ENCODE data around the gene CRK. TPM values are rescaled to one million over a fixed set of nuclear protein-coding genes. Genes with fewer than 3 reads are reported as not detected.

Gene CRK
- total RNA-seq, 1 donor from 2014 or later, result 46.4 TPM

DNA sequence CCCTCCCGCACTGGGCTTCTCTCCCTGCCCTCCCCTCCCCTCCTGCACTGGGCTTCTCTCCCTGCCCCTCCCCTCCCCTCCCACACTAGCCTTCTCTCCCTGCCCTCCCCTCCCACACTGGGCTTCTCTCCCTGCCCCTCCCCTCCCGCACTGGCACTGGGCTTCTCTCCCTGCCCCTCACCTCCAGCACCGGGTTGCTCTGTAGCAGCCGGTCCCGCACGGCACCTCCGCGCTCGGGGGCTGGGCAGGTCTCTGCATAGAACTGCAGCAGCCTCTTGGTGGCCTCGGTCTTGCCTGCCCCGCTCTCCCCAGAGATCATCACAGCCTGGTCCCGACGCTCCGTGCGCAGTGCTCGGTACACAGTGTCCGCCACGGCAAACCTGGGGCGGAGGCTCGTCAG lies 26.6 kb upstream of the CRK start:
- no peak overlapping the region for H3K27ac Mint-ChIP-seq (ENCODE audit: unreplicated experiment)
- H3K9me3 Mint-ChIP-seq (ENCODE audit: unreplicated experiment), result peaks cover 3% of the 10 kb centered on the region
- TF ChIP-seq, protein P1, sequence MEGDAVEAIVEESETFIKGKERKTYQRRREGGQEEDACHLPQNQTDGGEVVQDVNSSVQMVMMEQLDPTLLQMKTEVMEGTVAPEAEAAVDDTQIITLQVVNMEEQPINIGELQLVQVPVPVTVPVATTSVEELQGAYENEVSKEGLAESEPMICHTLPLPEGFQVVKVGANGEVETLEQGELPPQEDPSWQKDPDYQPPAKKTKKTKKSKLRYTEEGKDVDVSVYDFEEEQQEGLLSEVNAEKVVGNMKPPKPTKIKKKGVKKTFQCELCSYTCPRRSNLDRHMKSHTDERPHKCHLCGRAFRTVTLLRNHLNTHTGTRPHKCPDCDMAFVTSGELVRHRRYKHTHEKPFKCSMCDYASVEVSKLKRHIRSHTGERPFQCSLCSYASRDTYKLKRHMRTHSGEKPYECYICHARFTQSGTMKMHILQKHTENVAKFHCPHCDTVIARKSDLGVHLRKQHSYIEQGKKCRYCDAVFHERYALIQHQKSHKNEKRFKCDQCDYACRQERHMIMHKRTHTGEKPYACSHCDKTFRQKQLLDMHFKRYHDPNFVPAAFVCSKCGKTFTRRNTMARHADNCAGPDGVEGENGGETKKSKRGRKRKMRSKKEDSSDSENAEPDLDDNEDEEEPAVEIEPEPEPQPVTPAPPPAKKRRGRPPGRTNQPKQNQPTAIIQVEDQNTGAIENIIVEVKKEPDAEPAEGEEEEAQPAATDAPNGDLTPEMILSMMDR (IDR thresholded peaks at IDR 0.05; ENCODE audit: partially characterized antibody, unreplicated experiment), result no peak
- peaks cover 9% of the 10 kb centered on the region for H3K27me3 Mint-ChIP-seq (ENCODE audit: unreplicated experiment)
- DNase-seq, result no peak
- peaks cover 5% of the 10 kb centered on the region for H3K36me3 Mint-ChIP-seq (ENCODE audit: unreplicated experiment)
- H3K4me1 Mint-ChIP-seq (ENCODE audit: low read depth, unreplicated experiment), result peaks cover 9% of the 10 kb centered on the region
- no peak overlapping the region for H3K4me3 Mint-ChIP-seq (ENCODE audit: unreplicated experiment)

DNA sequence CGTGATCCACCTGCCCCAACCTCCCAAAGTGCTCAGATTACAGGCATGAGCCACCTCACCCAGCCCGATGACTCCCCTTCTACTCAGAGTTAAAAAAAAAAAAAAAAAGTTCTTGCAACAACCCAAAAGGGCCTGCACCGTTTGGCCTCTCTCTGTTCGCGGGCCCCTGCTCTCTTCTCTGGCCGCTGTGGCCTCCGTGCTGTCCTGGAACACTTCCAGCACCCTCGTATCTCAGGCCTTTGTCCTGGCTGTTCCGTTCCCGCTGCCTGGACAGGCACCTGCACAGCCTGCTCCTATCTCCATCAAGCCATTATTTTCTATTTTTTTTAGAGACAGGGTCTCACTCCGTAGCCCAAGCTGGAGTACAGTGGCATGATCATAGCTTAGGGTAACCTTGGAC lies 25.7 kb upstream of the CRK start:
- no peak overlapping the region for H3K27ac Mint-ChIP-seq (ENCODE audit: unreplicated experiment)

DNA sequence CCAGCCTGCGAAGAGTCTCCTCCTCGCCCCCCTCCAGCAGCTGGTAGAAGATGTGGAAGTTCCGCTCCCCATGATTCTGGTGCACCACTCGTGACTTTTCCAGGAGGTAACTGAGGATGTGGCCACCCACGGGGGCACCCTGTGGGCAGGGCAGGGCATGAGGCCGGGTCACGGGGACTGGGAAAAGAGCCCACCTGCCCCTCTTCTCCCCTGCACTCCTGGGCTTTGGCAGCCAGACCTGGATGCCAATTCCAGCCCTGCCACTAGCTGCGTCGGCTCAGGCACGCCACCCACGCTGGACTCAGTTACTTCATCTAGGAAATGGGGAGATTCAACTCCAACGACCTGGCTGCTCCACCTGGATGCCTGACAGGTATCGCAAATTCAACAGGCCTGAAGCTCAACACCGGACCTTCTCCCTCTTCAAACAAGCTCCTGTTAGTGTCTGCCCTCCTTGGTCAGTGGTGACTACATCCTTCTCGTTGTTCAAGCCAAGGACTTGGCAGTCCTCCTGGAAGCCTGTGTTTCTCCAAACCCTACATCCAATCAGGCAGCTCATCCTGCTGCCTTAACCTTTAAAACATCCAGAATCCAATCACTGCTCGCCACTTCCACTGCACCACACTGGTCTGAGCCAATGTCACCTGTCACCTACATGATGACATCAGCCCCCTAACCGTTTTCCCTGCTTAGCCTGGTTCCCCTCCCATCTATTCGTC lies 24.9 kb upstream of the CRK start:
- TF ChIP-seq, protein P1 (IDR thresholded peaks at IDR 0.05; ENCODE audit: partially characterized antibody, unreplicated experiment), result no peak
- Mint-ChIP-seq H3K27me3 (ENCODE audit: unreplicated experiment) (peaks cover 8% of the 10 kb centered on the region), H3K4me1 (ENCODE audit: low read depth, unreplicated experiment) (peaks cover 8% of the 10 kb centered on the region), H3K4me3 (ENCODE audit: unreplicated experiment) (no peak overlapping the region), H3K36me3 (ENCODE audit: unreplicated experiment) (peaks cover 5% of the 10 kb centered on the region), H3K27ac (ENCODE audit: unreplicated experiment) (peak overlapping the region; percentile 46), H3K9me3 (ENCODE audit: unreplicated experiment) (peaks cover 3% of the 10 kb centered on the region)
- no peak for DNase-seq

More for the DNA sequence above, 25.7 kb upstream of the CRK start:
- H3K9me3 Mint-ChIP-seq (ENCODE audit: unreplicated experiment), result peaks cover 3% of the 10 kb centered on the region
- H3K4me3 Mint-ChIP-seq (ENCODE audit: unreplicated experiment), result no peak overlapping the region
- H3K4me1 Mint-ChIP-seq (ENCODE audit: low read depth, unreplicated experiment), result peaks cover 8% of the 10 kb centered on the region
- H3K27me3 Mint-ChIP-seq (ENCODE audit: unreplicated experiment), result peaks cover 8% of the 10 kb centered on the region
- TF ChIP-seq, protein P1 (IDR thresholded peaks at IDR 0.05; ENCODE audit: partially characterized antibody, unreplicated experiment), result no peak
- H3K36me3 Mint-ChIP-seq (ENCODE audit: unreplicated experiment), result peaks cover 5% of the 10 kb centered on the region
- DNase-seq, result no peak

DNA sequence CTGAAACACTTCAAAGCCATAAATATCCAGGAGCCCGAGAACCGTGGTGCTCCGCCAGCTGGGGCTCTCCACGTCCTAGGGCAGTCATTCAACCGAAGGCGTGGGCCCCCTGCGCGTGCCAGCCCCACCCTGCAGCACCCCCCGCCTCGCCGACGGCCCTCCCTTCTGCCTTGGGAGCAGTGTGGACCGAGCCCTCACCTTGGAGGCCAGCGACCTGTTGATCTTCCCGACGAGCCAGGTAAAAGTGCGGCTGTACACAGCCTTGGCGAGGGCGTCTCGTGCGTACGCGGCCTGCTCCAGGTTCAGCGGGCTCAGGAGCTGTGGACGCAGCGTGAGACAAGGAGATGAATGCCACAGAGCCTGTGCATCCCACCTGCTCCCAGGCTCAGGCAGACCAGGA lies 22.4 kb upstream of the CRK start:
- Mint-ChIP-seq H3K9me3 (ENCODE audit: unreplicated experiment) (peaks cover 7% of the 10 kb centered on the region), H3K4me1 (ENCODE audit: low read depth, unreplicated experiment) (peaks cover 15% of the 10 kb centered on the region), H3K4me3 (ENCODE audit: unreplicated experiment) (no peak overlapping the region), H3K27ac (ENCODE audit: unreplicated experiment) (no peak overlapping the region), H3K27me3 (ENCODE audit: unreplicated experiment) (peaks cover 10% of the 10 kb centered on the region), H3K36me3 (ENCODE audit: unreplicated experiment) (peaks cover 5% of the 10 kb centered on the region)
- no peak for DNase-seq
- TF ChIP-seq, protein P1 (IDR thresholded peaks at IDR 0.05; ENCODE audit: partially characterized antibody, unreplicated experiment), result no peak

DNA sequence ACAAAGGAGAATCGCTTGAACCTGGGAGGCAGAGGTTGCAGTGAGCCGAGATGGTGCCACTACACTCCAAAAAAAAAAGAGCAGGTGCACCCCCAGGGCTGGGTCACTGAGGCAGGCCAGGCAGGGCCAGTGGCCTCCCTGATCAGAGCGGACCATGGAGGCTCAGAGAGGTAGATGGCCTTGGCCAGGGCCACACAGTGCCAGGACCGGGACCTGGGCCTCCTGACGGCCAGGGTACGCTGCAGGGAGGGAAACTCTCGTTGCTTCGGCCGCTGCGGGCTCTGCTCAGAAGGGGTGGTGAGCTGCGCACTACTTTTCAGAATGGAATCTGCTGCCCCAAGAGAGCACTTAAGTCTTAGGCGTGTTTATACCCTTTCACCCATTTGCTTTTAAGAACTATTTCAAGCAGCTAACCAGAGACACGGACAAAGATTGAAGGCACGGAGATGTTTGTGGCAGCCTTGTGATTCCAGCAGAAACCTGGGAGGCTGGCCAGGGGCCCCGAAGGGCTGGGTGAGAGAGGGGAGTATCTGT lies 19.4 kb upstream of the CRK start:
- TF ChIP-seq, protein P1 (IDR thresholded peaks at IDR 0.05; ENCODE audit: partially characterized antibody, unreplicated experiment), result no peak
- no peaks in the 10 kb centered on the region for H3K36me3 Mint-ChIP-seq (ENCODE audit: unreplicated experiment)
- H3K9me3 Mint-ChIP-seq (ENCODE audit: unreplicated experiment), result peaks cover 6% of the 10 kb centered on the region
- DNase-seq, result no peak
- H3K27me3 Mint-ChIP-seq (ENCODE audit: unreplicated experiment), result peaks cover 6% of the 10 kb centered on the region
- H3K4me1 Mint-ChIP-seq (ENCODE audit: low read depth, unreplicated experiment), result peaks cover 15% of the 10 kb centered on the region
- peak overlapping the region; percentile 48 for H3K27ac Mint-ChIP-seq (ENCODE audit: unreplicated experiment)
- H3K4me3 Mint-ChIP-seq (ENCODE audit: unreplicated experiment), result peak overlapping the region; percentile 49

All from glutamatergic neuron (in vitro differentiated cells).